HepG2 (cell line): Measurements from ENCODE around the gene DGCR8. TPM values are rescaled to one million over a fixed set of nuclear protein-coding genes. Genes with fewer than 3 reads are reported as not detected.

Experiments
- ATAC-seq: fragments of 200-7000 bp; cut with Tn5 transposase; 3 replicates; pipeline ENCODE4 v1.9.1; 2020; ENCODE audit warnings: mild to moderate bottlenecking, moderate library complexity
- BruUV-seq: library from RNA; stranded (reverse); fragments of 400-500 nt; replicated peaks from 2 replicates; lab custom pipeline; 2021; lab: Mats Ljungman, UMichigan
- CTCF ChIA-PET: fragments of 300-600 bp; formaldehyde crosslinking; extraction: SDS; loops from one replicate; lab custom pipeline; 2021; ENCODE audit warnings: low total read pairs, inconsistent platforms, low intra/inter-chr PET ratio; lab: Yijun Ruan, JAX
- POLR2A ChIA-PET: fragments of 350-600 bp; sonication (Branson Sonifier 250); formaldehyde crosslinking; loops from one replicate; lab custom pipeline; 2020; ENCODE audit warnings: antibody characterized with exemption, inconsistent platforms; lab: Yijun Ruan, JAX
- DNase-seq: peaks from one replicate; pipeline ENCODE4 v3.0.0-alpha.2; 2015; ENCODE audit warnings: low spot score
- FAIRE-seq: peaks from 3 replicates; lab custom pipeline; 2011; peaks lifted over from hg19 to GRCh38; lab: Jason Lieb, UNC
- H2AFZ ChIP-seq: one replicate; pipeline ENCODE4 v1.6.1; 2011; ENCODE audit warnings: low read length, inconsistent platforms
- H3K27ac ChIP-seq: fragments of 300-600 bp; 3 replicates; pipeline ENCODE4 v1.8.0; 2011; ENCODE audit warnings: mixed run types, mild to moderate bottlenecking, mixed read lengths, low read length, inconsistent platforms; ENCODE audit not compliant: insufficient read depth; ENCODE audit errors: extremely low read length
- H3K27me3 ChIP-seq, 2 experiments: fragments of 200-600 bp in 1 of 2; 2 replicates in 1 of 2; 3 replicates in 1 of 2; pipeline versions ENCODE4 v1.6.0 to v1.8.0; 2011; ENCODE audit warnings: low read length in 2 of 2, mild to moderate bottlenecking in 2 of 2, moderate library complexity in 2 of 2, inconsistent platforms in 1 of 2; ENCODE audit not compliant: insufficient read depth in 2 of 2, control insufficient read depth in 1 of 2
- H3K36me3 ChIP-seq, 2 experiments: fragments of 200-600 bp in 1 of 2; replicated peaks in 1 of 2; 2 replicates in 1 of 2; 3 replicates in 1 of 2; pipeline versions ENCODE4 v1.5.1 to v1.8.0; 2011; ENCODE audit warnings: low read length in 2 of 2, inconsistent platforms in 1 of 2; ENCODE audit not compliant: insufficient read depth in 2 of 2, control insufficient read depth in 1 of 2
- H3K4me1 ChIP-seq: 2 replicates; pipeline ENCODE4 v1.5.1; 2012; ENCODE audit warnings: low read length, inconsistent platforms; ENCODE audit not compliant: insufficient read depth
- H3K4me2 ChIP-seq: 2 replicates; pipeline ENCODE4 v1.6.0; 2011; ENCODE audit warnings: low read depth, low read length, inconsistent platforms
- H3K4me3 ChIP-seq, 3 experiments: fragments of 200-600 bp in 1 of 3; sonication (generic), shearing (Covaris generic) in 1 of 3; replicated peaks in 1 of 3; 2 replicates each; pipeline ENCODE4 v1.5.1; 2011 to 2016; ENCODE audit warnings: low read length in 3 of 3, inconsistent platforms in 2 of 3, low read depth in 2 of 3, mild to moderate bottlenecking in 2 of 3, control low read depth in 1 of 3, mixed read lengths in 1 of 3; ENCODE audit not compliant: insufficient read depth in 1 of 3
- H3K79me2 ChIP-seq: one replicate; pipeline ENCODE4 v1.6.1; 2011; ENCODE audit warnings: low read length, inconsistent platforms; ENCODE audit not compliant: insufficient read depth
- H3K9ac ChIP-seq: 2 replicates; pipeline ENCODE4 v1.6.0; 2011; ENCODE audit warnings: mild to moderate bottlenecking, low read depth, low read length, inconsistent platforms; ENCODE audit not compliant: insufficient read depth
- H3K9me3 ChIP-seq: 2 replicates; pipeline ENCODE4 v1.5.1; 2012; ENCODE audit warnings: mild to moderate bottlenecking, low read length
- H4K20me1 ChIP-seq: 2 replicates; pipeline ENCODE4 v1.6.0; 2011; ENCODE audit warnings: inconsistent platforms, mild to moderate bottlenecking, low read length, moderate library complexity; ENCODE audit not compliant: insufficient read depth
- BCLAF1 ChIP-seq: fragments of 450-650 bp; IDR thresholded peaks from 2 replicates; pipeline ENCODE4 v1.6.1; 2017; ENCODE audit warnings: mild to moderate bottlenecking
- CC2D1A ChIP-seq: sonication (generic); formaldehyde crosslinking; IDR thresholded peaks from 2 replicates; pipeline ENCODE4 v1.8.1; 2023; ENCODE audit warnings: mild to moderate bottlenecking, missing genetic modification reagents
- DMAP1 ChIP-seq: IDR thresholded peaks from 2 replicates; pipeline ENCODE4 v1.6.1; 2016
- DNMT1 ChIP-seq: sonication (generic); formaldehyde crosslinking; IDR thresholded peaks from 2 replicates; pipeline ENCODE4 v1.5.1; 2020; ENCODE audit warnings: mild to moderate bottlenecking, missing genetic modification reagents
- FOSL2 ChIP-seq: sonication (generic); formaldehyde crosslinking; IDR thresholded peaks from 2 replicates; pipeline ENCODE4 v1.4.0; 2020; ENCODE audit warnings: missing genetic modification reagents
- GTF3A ChIP-seq: sonication (generic); formaldehyde crosslinking; conservative IDR thresholded peaks from 2 replicates; pipeline ENCODE4 v1.4.0; 2020; ENCODE audit warnings: mild to moderate bottlenecking, missing genetic modification reagents
- NFE2L1 ChIP-seq: sonication (generic); formaldehyde crosslinking; IDR thresholded peaks from 2 replicates; pipeline ENCODE4 v1.4.0; 2020; ENCODE audit warnings: missing genetic modification reagents, mild to moderate bottlenecking, borderline replicate concordance
- NRL ChIP-seq: sonication (generic); formaldehyde crosslinking; IDR thresholded peaks from 2 replicates; pipeline ENCODE4 v1.5.0; 2020; ENCODE audit warnings: missing genetic modification reagents, mild to moderate bottlenecking, moderate library complexity, borderline replicate concordance
- RBFOX2 ChIP-seq: fragments of 200-400 bp; formaldehyde crosslinking; IDR thresholded peaks from 2 replicates; pipeline ENCODE4 v1.6.1; 2017; ENCODE audit warnings: low read depth, mild to moderate bottlenecking, low read length
- SIN3A ChIP-seq: IDR thresholded peaks from 2 replicates; pipeline ENCODE4 v1.6.1; 2011; ENCODE audit warnings: low read depth, mild to moderate bottlenecking, control low read depth, low read length, borderline replicate concordance
- TCF12 ChIP-seq, 2 experiments: fragments of 450-650 bp in 1 of 2; sonication (generic) in 1 of 2; formaldehyde crosslinking in 1 of 2; IDR thresholded peaks; 2 replicates each; pipeline versions ENCODE4 v1.6.1 to v1.8.0; 2017 to 2022; ENCODE audit warnings: antibody characterized with exemption in 1 of 2, mild to moderate bottlenecking in 1 of 2, missing genetic modification reagents in 1 of 2, moderate library complexity in 1 of 2
- TERF1 ChIP-seq: sonication (generic); formaldehyde crosslinking; IDR thresholded peaks from 2 replicates; pipeline ENCODE4 v1.8.0; 2022; ENCODE audit warnings: mild to moderate bottlenecking, missing genetic modification reagents, moderate library complexity
- ZGPAT ChIP-seq: IDR thresholded peaks from 2 replicates; pipeline ENCODE4 v1.6.1; 2016; ENCODE audit warnings: mild to moderate bottlenecking
- ZNF274 ChIP-seq: sonication (generic); formaldehyde crosslinking; IDR thresholded peaks from 2 replicates; pipeline ENCODE4 v1.5.1; 2020; ENCODE audit warnings: mild to moderate bottlenecking, missing genetic modification reagents
- ZNF343 ChIP-seq: sonication (generic); formaldehyde crosslinking; IDR thresholded peaks from 2 replicates; pipeline ENCODE4 v1.4.0; 2020; ENCODE audit warnings: mild to moderate bottlenecking, missing genetic modification reagents
- ZNF460 ChIP-seq: sonication (generic); formaldehyde crosslinking; IDR thresholded peaks from 2 replicates; pipeline ENCODE4 v1.5.1; 2020; ENCODE audit warnings: missing genetic modification reagents, mild to moderate bottlenecking, borderline replicate concordance
- ZNF740 ChIP-seq: sonication (generic); formaldehyde crosslinking; IDR thresholded peaks from 2 replicates; pipeline ENCODE4 v1.4.0; 2020; ENCODE audit warnings: missing genetic modification reagents
- ZNF768 ChIP-seq: sonication (generic); formaldehyde crosslinking; IDR thresholded peaks from 2 replicates; pipeline ENCODE4 v1.4.0; 2020; ENCODE audit warnings: missing genetic modification reagents
- ZNF775 ChIP-seq: sonication (generic); formaldehyde crosslinking; IDR thresholded peaks from 2 replicates; pipeline ENCODE4 v1.4.0; 2020; ENCODE audit warnings: missing genetic modification reagents, mild to moderate bottlenecking, moderate library complexity, borderline replicate concordance
- ZNF891 ChIP-seq: sonication (generic); formaldehyde crosslinking; IDR thresholded peaks from 2 replicates; pipeline ENCODE4 v1.5.0; 2020; ENCODE audit warnings: mild to moderate bottlenecking, missing genetic modification reagents
- WGBS: methylation state at CpG from one replicate; pipeline ENCODE4 v1.1.6; 2017; ENCODE audit warnings: low lambda C conversion rate; 5-methylcytosine and 5-hydroxymethylcytosine counted together
- in situ Hi-C: cut with HindIII; loops from 2 replicates; pipeline ENCODE4 v1.10.0; 2017; ENCODE audit warnings: low pct_unique_long_range_greater_than_20kb; ENCODE audit not compliant: extremely low pct_ligation_motif_present
- intact Hi-C: fragments of 100-400 bp; cut with micrococcal nuclease; formaldehyde crosslinking; loops from one replicate; pipeline ENCODE4 v1.10.0; 2022; ENCODE audit not compliant: unreplicated experiment
- polyA plus RNA-seq, 8 experiments: library from polyadenylated mRNA; depleted of rRNA in 3 of 8; stranded (reverse) in 7 of 8; unstranded in 1 of 8; fragments of >200 nt; fragmentation: Illumina TruSeq in 4 of 8; extraction: Trizol in 4 of 8; gene quantifications; 2 replicates each; pipeline versions ENCODE4 v1.2.1 to v1.2.3, GENCODE V29; 2011 to 2016; ENCODE audit warnings: low read depth in 4 of 8, missing spikeins in 1 of 8, mixed read lengths in 1 of 8; ENCODE audit not compliant: insufficient read depth in 1 of 8
- total RNA-seq, 5 experiments: library from RNA; depleted of rRNA; stranded (reverse); fragments of >200 nt; fragmentation: Illumina TruSeq; extraction: Trizol; gene quantifications; 2 replicates each; pipeline ENCODE4 v1.2.3, GENCODE V29; 2016; ENCODE audit warnings: low read depth in 1 of 5

The DGCR8 gene
- total and polyA plus RNA-seq, 2 of the 13 experiments (the other 11 are each of a cell fraction or from before 2014, with no cell fraction given) = 10.2 to 23.2 TPM

GRCh38 chr22:20132686-20133246 lies 52.7 kb downstream of the DGCR8 start:
- Histone ChIP-seq H3K9me3 (no peaks in the 10 kb centered on the region), H2AFZ (no peak overlapping the region), H4K20me1 (peaks cover 3% of the 10 kb centered on the region; the same call in 1 of the 2 replicates), H3K79me2 (peaks cover 17% of the 10 kb centered on the region), H3K27ac (no peak overlapping the region), H3K4me1 (peaks cover 44% of the 10 kb centered on the region), H3K4me3 (peak overlapping the region; percentile 63 to 90 (median 85)), H3K9ac (peak overlapping the region; percentile 81), H3K36me3 (peaks cover 0 to 3% of the 10 kb centered on the region in 2 experiments; a peak in 1 of 5 replicates), H3K27me3 (no peaks in the 10 kb centered on the region), H3K4me2 (peak overlapping the region; percentile 79)
- BruUV-seq = no TSS peak
- CTCF ChIA-PET = no interaction called here
- FAIRE-seq = no peak
- POLR2A ChIA-PET = no interaction called here
- intact Hi-C loops = no loop called here
- in situ Hi-C loops = no loop called here
- WGBS = 75% methylated on average over 10 of the region's 16 CpGs
- no peak for ATAC-seq
- no peak for DNase-seq
- TF ChIP-seq DNMT1 (CRISPR knock-in tag) = no peak
- TF ChIP-seq ZNF274 (CRISPR knock-in tag) = 0 out of 2 replicates have a peak, but pooled peaks have one; percentile 26
- TF ChIP-seq GTF3A (CRISPR knock-in tag) = no peak
- TF ChIP-seq ZNF768 (CRISPR knock-in tag) = peak; percentile 77
- TF ChIP-seq SIN3A = no peak
- no peak for TF ChIP-seq ZNF460 (CRISPR knock-in tag)
- TF ChIP-seq ZGPAT (CRISPR knock-in tag) = no peak
- TF ChIP-seq ZNF343 = no peak
- no peak for TF ChIP-seq BCLAF1
- no peak for TF ChIP-seq CC2D1A (CRISPR knock-in tag)
- peak; percentile 36; the same call in 1 of the 2 replicates for TF ChIP-seq ZNF891 (CRISPR knock-in tag)
- no peak for TF ChIP-seq NFE2L1 (CRISPR knock-in tag)
- no peak for TF ChIP-seq RBFOX2
- no peak for TF ChIP-seq TERF1
- TF ChIP-seq ZNF775 = no peak
- 0 out of 2 replicates have a peak, but pooled peaks have one; percentile 4 for TF ChIP-seq DMAP1
- TF ChIP-seq ZNF740 (CRISPR knock-in tag) = no peak
- TF ChIP-seq NRL = 0 out of 2 replicates have a peak, but pooled peaks have one; percentile 29
- TF ChIP-seq FOSL2 = no peak
- TF ChIP-seq TCF12 (IDR thresholded peaks at IDR 0.05) = no peak
- TF ChIP-seq TCF12 (CRISPR knock-in tag; IDR thresholded peaks at IDR 0.05) = no peak
